WTC11 (cell line): ENCODE results near the gene CCDC158.

ENCODE experiments used
- CTCF ChIP-seq: fragments of 200-600 bp; IDR thresholded peaks from 2 replicates; pipeline ENCODE4 v1.8.0; 2022; ENCODE audit warnings: antibody characterized with exemption
- FOXJ3 ChIP-seq: sonication (generic); formaldehyde crosslinking; IDR thresholded peaks from 2 replicates; pipeline ENCODE4 v1.9.0; 2021; ENCODE audit warnings: missing genetic modification reagents, mild to moderate bottlenecking, borderline replicate concordance
- GTF2I ChIP-seq: fragments of 250-450 bp; sonication (Bioruptor Pico); conservative IDR thresholded peaks from 2 replicates; pipeline ENCODE4 v1.4.0; 2021; ENCODE audit warnings: mild to moderate bottlenecking

GRCh38 chr4:76386566-76387305 is 34.2 kb downstream of the CCDC158 start:
- TF ChIP-seq CTCF = no peak
- TF ChIP-seq GTF2I (CRISPR knock-in tag) = no peak
- no peak for TF ChIP-seq FOXJ3 (CRISPR knock-in tag)
